ENCODE measurements around the gene PSME3IP1. TPM values are rescaled to one million over a fixed set of nuclear protein-coding genes. Genes with fewer than 3 reads are reported as not detected.

Gene PSME3IP1
- total RNA-seq, 1 experiment from 2014 or later = 104 TPM

- TF ChIP-seq PRDM15 (CRISPR knock-in tag; IDR thresholded peaks at IDR 0.05) (no peak), ATF3 (CRISPR knock-in tag; conservative IDR thresholded peaks at IDR 0.05) (no peak), ZNF423 (CRISPR knock-in tag; IDR thresholded peaks at IDR 0.05) (no peak), NR2C2 (CRISPR knock-in tag; IDR thresholded peaks at IDR 0.05) (no peak), IRF2 (CRISPR knock-in tag; IDR thresholded peaks at IDR 0.05; ENCODE audit: borderline replicate concordance, low read depth) (no peak), ZBTB21 (CRISPR knock-in tag; IDR thresholded peaks at IDR 0.05; ENCODE audit: borderline replicate concordance) (no peak), SOX15 (CRISPR knock-in tag; IDR thresholded peaks at IDR 0.05) (no peak), GTF2I (CRISPR knock-in tag; conservative IDR thresholded peaks at IDR 0.05) (no peak), ZNF219 (CRISPR knock-in tag; IDR thresholded peaks at IDR 0.05; ENCODE audit: borderline replicate concordance) (no peak), HMGXB4 (CRISPR knock-in tag; IDR thresholded peaks at IDR 0.05) (no peak), ZNF671 (CRISPR knock-in tag; IDR thresholded peaks at IDR 0.05) (no peak), NR3C1 (CRISPR knock-in tag; conservative IDR thresholded peaks at IDR 0.05; ENCODE audit: low read depth) (no peak), ELF4 (CRISPR knock-in tag; IDR thresholded peaks at IDR 0.05; ENCODE audit: low read depth) (no peak)
Measured at GRCh38 chr16:57125969-57126368, 59.9 kb downstream of the PSME3IP1 start (continued).

GRCh38 chr16:57125376-57125775 is 60.5 kb downstream of the PSME3IP1 start:
- H3K27ac Mint-ChIP-seq = no peak overlapping the region
- POLR2A ChIA-PET = no interaction called here
- DNase-seq (ENCODE audit: low spot score) = no peak
- CTCF ChIA-PET = no interaction called here
- H3K9me3 Mint-ChIP-seq = 0 out of 2 replicates have a peak, but pooled peaks cover 3% of the 10 kb centered on the region
- no peak overlapping the region for H3K4me3 Mint-ChIP-seq
- no peak for ATAC-seq
- peaks cover 6% of the 10 kb centered on the region; the same call in 1 of the 2 replicates for H3K4me1 Mint-ChIP-seq
- no peaks in the 10 kb centered on the region for H3K36me3 Mint-ChIP-seq
- H3K27me3 Mint-ChIP-seq (ENCODE audit: low read depth) = no peaks in the 10 kb centered on the region
- TF ChIP-seq NR1H2 (CRISPR knock-in tag; IDR thresholded peaks at IDR 0.05) (no peak), JUN (CRISPR knock-in tag; IDR thresholded peaks at IDR 0.05) (no peak), ESRRA (CRISPR knock-in tag; IDR thresholded peaks at IDR 0.05; ENCODE audit: borderline replicate concordance) (no peak), ZNF532 (CRISPR knock-in tag; IDR thresholded peaks at IDR 0.05; ENCODE audit: borderline replicate concordance) (no peak), ZNF416 (CRISPR knock-in tag; IDR thresholded peaks at IDR 0.05) (no peak), EMX1 (CRISPR knock-in tag; IDR thresholded peaks at IDR 0.05) (no peak), CBFB (CRISPR knock-in tag; IDR thresholded peaks at IDR 0.05; ENCODE audit: low read depth) (no peak), ATF3 (CRISPR knock-in tag; conservative IDR thresholded peaks at IDR 0.05) (no peak), GABPB1 (CRISPR knock-in tag; IDR thresholded peaks at IDR 0.05) (no peak), MLX (CRISPR knock-in tag; IDR thresholded peaks at IDR 0.05) (no peak), USF1 (CRISPR knock-in tag; IDR thresholded peaks at IDR 0.05) (no peak), PREB (CRISPR knock-in tag; IDR thresholded peaks at IDR 0.05; ENCODE audit: borderline replicate concordance) (no peak), TCF7 (CRISPR knock-in tag; IDR thresholded peaks at IDR 0.05; ENCODE audit: low read depth) (no peak)
